IPS DF 6.9 (cell line): ENCODE data around the gene RASAL2.

Source experiments
- DNase-seq: peaks from one replicate; pipeline ENCODE4 v3.0.0-alpha.2; 2013; ENCODE audit warnings: low read depth, low spot score
- H3K27ac ChIP-seq: one replicate; pipeline ENCODE4 v1.5.1; 2013; ENCODE audit warnings: low read length, control low read depth
- H3K27me3 ChIP-seq: 2 replicates; pipeline ENCODE4 v1.6.1; 2013; ENCODE audit warnings: mild to moderate bottlenecking, low read length; ENCODE audit not compliant: control insufficient read depth, insufficient read depth
- H3K36me3 ChIP-seq: 2 replicates; pipeline ENCODE4 v1.6.1; 2013; ENCODE audit warnings: low read length; ENCODE audit not compliant: control insufficient read depth, insufficient read depth
- H3K4me1 ChIP-seq: 2 replicates; pipeline ENCODE4 v1.6.1; 2013; ENCODE audit warnings: low read length; ENCODE audit not compliant: control insufficient read depth, insufficient read depth
- H3K4me3 ChIP-seq: 2 replicates; pipeline ENCODE4 v1.5.1; 2013; ENCODE audit warnings: mild to moderate bottlenecking, low read length
- H3K9me3 ChIP-seq: 2 replicates; pipeline ENCODE4 v1.6.1; 2013; ENCODE audit warnings: low read length, inconsistent platforms; ENCODE audit not compliant: control insufficient read depth, insufficient read depth
- WGBS: extraction: QIAGEN DNeasy Blood & Tissue Kit; methylation state at CpG from one replicate; pipeline ENCODE4 v1.1.7; 2013; ENCODE audit warnings: mixed read lengths, missing lambda C conversion rate; ENCODE audit not compliant: insufficient read length, insufficient coverage; 5-methylcytosine and 5-hydroxymethylcytosine counted together

Gene RASAL2

DNA sequence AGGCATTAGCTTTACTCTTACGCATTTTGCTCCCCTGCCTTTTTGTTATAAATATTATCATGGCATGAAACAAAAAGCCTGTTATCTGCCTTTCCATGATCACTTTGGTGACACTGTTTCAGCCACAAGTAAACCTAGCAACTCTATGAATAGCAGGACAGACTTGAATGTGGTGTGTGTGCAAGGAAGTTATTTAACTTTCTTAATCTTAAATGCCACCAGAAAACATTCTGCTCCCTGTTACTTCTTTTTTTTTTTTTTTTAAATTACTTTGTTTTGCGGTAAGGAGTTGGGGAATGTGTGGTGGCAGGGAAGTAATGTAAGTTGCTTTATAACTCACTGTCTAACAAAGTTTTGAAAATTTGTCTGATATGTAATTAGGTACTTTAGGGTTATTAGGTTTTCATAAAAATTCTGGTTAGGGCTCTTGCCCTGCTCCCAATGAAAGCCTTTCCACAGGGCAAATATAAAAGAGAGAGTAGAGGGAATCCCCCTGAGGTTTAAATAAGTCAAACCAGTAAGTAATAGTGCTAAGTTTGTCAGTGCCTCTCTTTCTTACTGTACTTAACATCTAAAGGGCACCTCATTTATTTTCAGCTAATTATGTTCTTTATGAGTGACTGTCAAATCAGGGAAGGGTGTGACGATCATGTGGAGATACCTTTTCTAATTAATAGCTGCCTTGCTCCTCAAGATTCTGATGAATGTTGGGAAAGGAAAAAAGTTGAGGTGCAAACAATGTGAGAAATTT, 39.5 kb downstream of the RASAL2 start:
- H3K36me3 ChIP-seq: no peaks in the 10 kb centered on the region
- no peak overlapping the region for H3K27ac ChIP-seq
- no peaks in the 10 kb centered on the region for H3K4me1 ChIP-seq
- WGBS: no CpG with 5 or more reads among the region's 3 CpGs
- H3K9me3 ChIP-seq: no peaks in the 10 kb centered on the region
- no peak overlapping the region for H3K4me3 ChIP-seq
- H3K27me3 ChIP-seq: no peaks in the 10 kb centered on the region
- DNase-seq: no peak

DNA sequence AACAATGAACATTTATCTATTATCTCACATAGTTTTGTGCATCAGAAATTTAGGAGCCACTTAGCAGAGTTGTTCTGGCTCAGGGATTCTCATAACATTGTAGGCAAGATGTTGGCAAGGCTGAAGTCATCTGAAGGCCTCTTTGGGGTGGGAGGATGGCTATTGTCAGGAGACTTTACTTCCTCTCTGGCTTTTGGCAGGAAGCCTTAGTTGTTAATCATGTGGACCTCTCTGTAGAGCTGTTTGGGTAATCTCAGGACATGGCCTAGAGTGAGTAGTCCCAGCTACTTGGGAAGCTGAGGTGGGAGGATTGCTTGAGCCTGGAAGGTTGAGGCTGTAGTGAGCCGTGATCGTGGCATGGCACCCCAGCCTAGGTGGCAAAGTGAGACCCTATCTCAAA, 40.2 kb downstream of the RASAL2 start:
- Histone ChIP-seq H3K36me3 (no peaks in the 10 kb centered on the region), H3K4me1 (no peaks in the 10 kb centered on the region), H3K4me3 (no peak overlapping the region), H3K27me3 (no peaks in the 10 kb centered on the region), H3K9me3 (no peaks in the 10 kb centered on the region), H3K27ac (no peak overlapping the region)
- no CpG with 5 or more reads among the region's 2 CpGs for WGBS
- no peak for DNase-seq

DNA sequence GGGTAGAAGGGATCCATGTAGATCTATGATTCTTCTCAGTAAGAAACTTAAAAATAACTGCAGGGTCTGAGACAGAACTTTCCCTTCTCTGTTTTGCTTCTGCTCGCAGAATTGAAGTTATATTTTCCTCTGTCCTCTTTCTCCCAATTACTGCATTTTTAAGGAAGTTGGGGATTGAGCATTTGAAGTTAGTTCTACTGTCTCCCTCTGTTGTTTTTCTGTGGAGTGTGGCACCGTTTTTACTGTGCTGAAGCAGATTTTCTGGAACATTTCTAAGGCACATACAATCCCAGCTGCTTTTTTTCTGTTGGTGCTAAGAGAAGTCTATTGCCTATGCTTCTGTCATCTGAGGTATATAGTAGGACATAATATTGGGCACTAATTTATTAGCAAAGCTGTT, 43.3 kb downstream of the RASAL2 start:
- no CpG with 5 or more reads among the region's 2 CpGs for whole genome bisulfite sequencing

DNA sequence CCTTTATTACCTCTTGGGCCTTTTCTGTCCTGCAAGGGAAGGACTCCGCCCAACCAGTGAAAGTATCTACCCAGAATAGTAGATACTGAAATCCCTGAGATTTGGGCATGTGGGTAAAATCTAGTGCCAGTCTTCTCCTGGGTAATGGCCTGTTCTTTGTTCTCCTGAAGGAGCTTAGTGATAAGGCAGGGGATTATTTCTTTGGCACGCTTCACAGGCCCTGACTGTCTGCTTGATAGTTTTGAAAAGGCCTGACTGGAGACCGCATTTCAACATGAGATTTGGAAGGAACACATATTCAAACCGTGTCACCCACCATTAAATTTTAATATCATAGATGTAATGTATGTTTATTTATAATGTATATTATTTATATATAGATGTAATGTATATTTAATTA, 48.9 kb downstream of the RASAL2 start:
- H3K4me1 ChIP-seq: no peaks in the 10 kb centered on the region; the same call in 1 of the 2 replicates
- no peaks in the 10 kb centered on the region for H3K27me3 ChIP-seq
- no peak for DNase-seq
- no peaks in the 10 kb centered on the region for H3K9me3 ChIP-seq
- no peak overlapping the region for H3K4me3 ChIP-seq
- WGBS: no CpG with 5 or more reads among the region's 4 CpGs
- H3K27ac ChIP-seq: no peak overlapping the region
- no peaks in the 10 kb centered on the region for H3K36me3 ChIP-seq

More for the DNA sequence above, 43.3 kb downstream of the RASAL2 start:
- Histone ChIP-seq H3K9me3 (no peaks in the 10 kb centered on the region), H3K36me3 (no peaks in the 10 kb centered on the region), H3K27ac (no peak overlapping the region), H3K4me1 (no peaks in the 10 kb centered on the region; the same call in 1 of the 2 replicates), H3K27me3 (no peaks in the 10 kb centered on the region), H3K4me3 (no peak overlapping the region)
- DNase-seq: no peak

DNA sequence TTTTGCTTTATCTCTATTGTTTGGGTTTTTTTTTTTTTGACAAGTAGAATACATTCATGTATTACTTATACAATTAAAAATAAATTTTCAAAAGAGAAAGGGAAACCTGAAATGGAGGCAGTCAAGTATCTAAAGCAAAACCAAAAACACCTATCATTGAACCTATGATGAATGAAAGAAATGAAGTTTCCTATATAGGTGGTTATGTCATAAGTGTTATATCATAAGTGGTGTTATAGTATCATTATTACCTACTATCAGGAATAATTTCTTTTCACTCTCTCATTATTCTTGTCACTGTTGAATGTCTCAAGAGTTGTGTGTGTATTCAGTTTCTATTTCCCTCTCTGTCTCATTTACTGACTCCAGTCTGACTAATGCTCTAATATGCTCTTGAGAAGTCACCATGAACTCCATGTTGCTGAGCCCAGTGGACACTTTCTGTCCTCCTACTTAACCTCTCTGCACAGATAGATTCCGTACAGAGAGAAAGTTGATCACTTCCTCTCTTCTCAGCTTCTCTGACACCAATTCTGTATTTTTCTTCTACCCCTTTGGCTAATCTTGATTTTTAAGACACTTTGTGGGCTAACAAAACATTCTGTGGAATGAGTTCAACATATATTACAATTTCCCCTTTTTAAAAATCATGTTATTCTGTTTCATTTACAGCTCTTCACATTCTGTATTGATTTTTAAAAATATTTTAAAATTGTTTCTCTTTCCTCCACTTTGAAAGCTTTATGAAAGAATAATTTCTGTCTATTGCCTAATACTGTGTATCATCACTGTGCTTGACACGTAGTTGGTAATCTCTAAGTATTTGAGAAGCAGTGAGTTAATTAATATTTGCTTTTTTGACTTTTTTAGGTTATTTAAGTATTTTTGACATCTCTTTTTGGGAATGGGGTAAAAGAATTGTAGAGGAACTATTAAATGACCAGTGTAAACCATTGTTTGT, 50.1 kb downstream of the RASAL2 start:
- Histone ChIP-seq H3K27ac (no peak overlapping the region), H3K9me3 (no peaks in the 10 kb centered on the region), H3K27me3 (no peaks in the 10 kb centered on the region), H3K36me3 (no peaks in the 10 kb centered on the region), H3K4me1 (no peaks in the 10 kb centered on the region; the same call in 1 of the 2 replicates), H3K4me3 (no peak overlapping the region)
- no peak for DNase-seq
- no CpG with 5 or more reads among the region's 2 CpGs for WGBS

DNA sequence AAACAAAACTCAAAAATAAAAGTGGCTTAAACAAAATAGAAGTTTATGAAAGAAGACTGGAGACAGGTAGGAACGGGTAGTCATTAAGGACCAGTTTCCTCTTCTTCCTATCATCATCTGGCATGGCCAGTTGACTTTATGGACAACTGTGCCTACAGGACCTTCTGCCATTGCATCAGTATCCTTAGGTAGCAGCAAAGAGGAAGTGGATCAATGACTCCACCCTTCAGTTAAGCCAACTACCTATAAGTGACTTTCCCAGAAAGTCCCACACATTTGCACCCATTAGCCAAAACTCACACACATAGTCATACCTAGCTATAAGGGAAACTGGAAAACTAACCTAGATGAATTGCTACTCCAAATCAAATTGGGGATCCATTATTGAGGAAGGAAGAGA, 51.7 kb downstream of the RASAL2 start:
- H3K4me1 ChIP-seq: no peaks in the 10 kb centered on the region; the same call in 1 of the 2 replicates
- no peak overlapping the region for H3K4me3 ChIP-seq
- no CpG with 5 or more reads among the region's 1 CpG for WGBS
- H3K27me3 ChIP-seq: no peaks in the 10 kb centered on the region
- no peaks in the 10 kb centered on the region for H3K36me3 ChIP-seq
- H3K27ac ChIP-seq: no peak overlapping the region
- no peaks in the 10 kb centered on the region for H3K9me3 ChIP-seq
- no peak for DNase-seq

GRCh38 chr1:178146436-178146835, 52.5 kb downstream of the RASAL2 start:
- H3K27ac ChIP-seq: no peak overlapping the region
- H3K27me3 ChIP-seq: no peaks in the 10 kb centered on the region
- H3K36me3 ChIP-seq: no peaks in the 10 kb centered on the region
- no peaks in the 10 kb centered on the region for H3K9me3 ChIP-seq
- no peak overlapping the region for H3K4me3 ChIP-seq
- DNase-seq: no peak
- H3K4me1 ChIP-seq: no peaks in the 10 kb centered on the region; the same call in 1 of the 2 replicates
- WGBS: no CpG with 5 or more reads among the region's 2 CpGs

DNA sequence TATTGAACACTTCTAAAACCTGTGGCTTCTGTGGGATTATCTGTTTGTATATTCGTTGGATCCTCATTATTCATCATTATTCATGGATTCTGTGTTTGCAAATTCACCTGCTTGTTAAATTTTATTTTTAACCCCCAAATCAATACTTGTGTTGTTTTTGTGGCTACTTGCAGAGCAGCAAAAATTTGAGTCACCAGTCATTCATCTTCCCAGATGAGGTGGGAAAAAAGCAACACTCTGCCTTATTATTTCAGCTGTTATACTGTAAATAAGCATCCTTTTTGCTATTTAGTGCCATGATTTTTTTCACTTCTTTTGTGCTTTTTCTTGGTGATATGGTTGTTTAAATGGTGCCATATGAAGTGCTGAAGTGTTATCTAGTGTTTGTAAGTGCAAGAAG, 56.7 kb downstream of the RASAL2 start:
- Histone ChIP-seq H3K36me3 (no peaks in the 10 kb centered on the region; the same call in 1 of the 2 replicates), H3K27ac (no peak overlapping the region), H3K27me3 (no peaks in the 10 kb centered on the region), H3K4me1 (no peaks in the 10 kb centered on the region), H3K9me3 (no peaks in the 10 kb centered on the region), H3K4me3 (no peak overlapping the region)
- no CpG with 5 or more reads among the region's 1 CpG for WGBS
- DNase-seq: no peak

DNA sequence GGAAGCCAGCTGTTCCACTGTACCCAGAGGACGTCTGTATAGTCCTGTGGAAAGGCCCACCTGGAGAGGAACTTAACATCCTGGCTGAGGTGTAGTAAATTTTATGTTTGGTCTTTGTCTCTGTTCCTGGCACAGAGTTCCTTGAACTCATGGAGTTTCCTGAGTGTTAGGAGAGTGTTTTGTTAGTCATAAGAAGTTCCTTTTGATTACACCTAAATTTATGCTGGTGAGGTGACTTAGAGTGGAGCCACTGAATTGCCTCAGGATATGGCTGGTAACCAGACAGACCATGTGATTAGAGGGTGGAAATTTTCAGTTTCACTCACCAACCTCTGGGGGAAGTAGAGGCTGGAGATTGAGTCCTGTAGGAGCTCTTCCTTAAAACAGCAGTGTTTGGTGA, 57.9 kb downstream of the RASAL2 start:
- Histone ChIP-seq H3K9me3 (no peaks in the 10 kb centered on the region), H3K36me3 (no peaks in the 10 kb centered on the region; the same call in 1 of the 2 replicates), H3K27ac (no peak overlapping the region), H3K4me1 (no peaks in the 10 kb centered on the region), H3K4me3 (no peak overlapping the region), H3K27me3 (no peaks in the 10 kb centered on the region)
- WGBS: no CpG with 5 or more reads among the region's 1 CpG
- no peak for DNase-seq

GRCh38 chr1:178155481-178156255, 61.8 kb downstream of the RASAL2 start:
- WGBS: no CpG with 5 or more reads among the region's 6 CpGs
- DNase-seq: no peak
- Histone ChIP-seq H3K27ac (no peak overlapping the region), H3K36me3 (no peaks in the 10 kb centered on the region; the same call in 1 of the 2 replicates), H3K4me1 (no peaks in the 10 kb centered on the region), H3K4me3 (no peak overlapping the region), H3K9me3 (no peaks in the 10 kb centered on the region), H3K27me3 (no peaks in the 10 kb centered on the region)
